Measurements from ENCODE around the gene LRRC49.

- TF ChIP-seq POLR2A (IDR thresholded peaks at IDR 0.05) (no peak), CTCF (IDR thresholded peaks at IDR 0.05) (no peak)
These were observed 206.3 kb downstream of the LRRC49 start for GRCh38 chr15:71098920-71099319.

Data from thyroid gland (tissue), 4 donors.